Uterus (tissue), 4 donors: Measurements from ENCODE around the gene SYT12. TPM values are rescaled to one million over a fixed set of nuclear protein-coding genes. Genes with fewer than 3 reads are reported as not detected.

Experiments used
- DNase-seq, 2 donors: peaks; one replicate each; pipeline ENCODE4 v3.0.0-alpha.2; 2019 to 2020
- H3K27ac ChIP-seq, 2 donors: fragments of 200-600 bp; sonication (generic); 1 replicate in 1 of 2; 2 replicates in 1 of 2; pipeline ENCODE4 v1.5.1; 2016 to 2018
- H3K27me3 ChIP-seq, 2 donors: fragments of 200-600 bp; sonication (generic); one replicate each; pipeline ENCODE4 v1.5.1; 2018 to 2019; ENCODE audit warnings: control low read depth in 1 of 2
- H3K36me3 ChIP-seq, 2 donors: fragments of 200-600 bp; sonication (generic); one replicate each; pipeline ENCODE4 v1.5.1; 2019; ENCODE audit warnings: control low read depth in 1 of 2
- H3K4me1 ChIP-seq, 2 donors: fragments of 200-600 bp; sonication (generic); one replicate each; pipeline ENCODE4 v1.5.1; 2018 to 2019; ENCODE audit warnings: control low read depth in 1 of 2
- H3K4me3 ChIP-seq, 2 donors: fragments of 200-600 bp; sonication (generic); 1 replicate in 1 of 2; 2 replicates in 1 of 2; pipeline ENCODE4 v1.5.1; 2018 to 2019; ENCODE audit warnings: mild to moderate bottlenecking in 1 of 2
- H3K9me3 ChIP-seq, 2 donors: fragments of 200-600 bp; sonication (generic); one replicate each; pipeline ENCODE4 v1.5.1; 2019; ENCODE audit warnings: control low read depth in 1 of 2
- CTCF ChIP-seq, 4 experiments: fragments of 200-600 bp in 2 of 4; fragments of 450-650 bp in 2 of 4; sonication (generic) in 2 of 4; IDR thresholded peaks; one replicate each; pipeline ENCODE4 v1.5.1; 2016 to 2019; ENCODE audit warnings: antibody characterized with exemption in 4 of 4, mild to moderate bottlenecking in 2 of 4, moderate library complexity in 1 of 4
- POLR2A ChIP-seq, 2 donors: fragments of 450-650 bp; IDR thresholded peaks; one replicate each; pipeline ENCODE4 v1.6.1; 2016; ENCODE audit warnings: antibody characterized with exemption in 2 of 2, mild to moderate bottlenecking in 1 of 2, moderate library complexity in 1 of 2
- intact Hi-C: fragments of 100-400 bp; cut with DNase I; formaldehyde crosslinking; loops from one replicate; pipeline ENCODE4 v1.15.1; 2023; ENCODE audit warnings: low total_unique reads
- total RNA-seq, 4 donors: library from RNA; depleted of rRNA in 3 of 4; stranded (reverse); fragments of >200 nt in 3 of 4; gene quantifications; one replicate each; pipeline versions ENCODE4 v1.1.0 to v1.2.4, GENCODE V29; 2014 to 2023
- donor health status: DM: yes; HTN: yes; CAD: no.

Gene SYT12
- total RNA-seq, 4 donors from 2014 or later = 0.55 to 0.61 TPM; not detected in 2

DNA sequence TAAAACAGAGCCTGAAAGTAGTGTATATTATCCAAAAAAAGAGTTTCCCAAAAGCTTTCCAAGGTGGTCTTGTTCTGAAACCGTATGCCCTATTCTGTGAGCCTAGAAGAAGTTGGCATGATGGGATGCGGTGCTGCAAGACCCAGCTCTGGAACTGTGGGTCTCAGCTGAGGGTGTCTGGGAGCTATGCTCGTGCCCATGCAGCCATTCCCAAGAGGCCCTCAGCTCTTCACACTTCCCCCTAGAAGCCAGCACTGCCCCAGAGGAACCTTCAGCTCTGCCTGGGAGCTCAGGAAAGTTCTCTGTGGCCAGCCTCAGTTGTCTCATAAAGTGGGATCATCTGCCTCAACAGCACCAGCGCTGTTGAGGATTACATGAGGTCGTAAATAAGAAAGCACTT, 6.4 kb upstream of the SYT12 start:
- no peak for TF ChIP-seq POLR2A (IDR thresholded peaks at IDR 0.05)
- no peak for TF ChIP-seq CTCF (IDR thresholded peaks at IDR 0.05)

GRCh38 chr11:67020949-67021348, 2.0 kb upstream of the SYT12 start:
- Histone ChIP-seq H3K4me1 (peaks cover 0 to 6% of the 10 kb centered on the region in 2 donors), H3K27ac (no peak overlapping the region), H3K27me3 (no peaks in the 10 kb centered on the region), H3K4me3 (no peak overlapping the region), H3K36me3 (no peaks in the 10 kb centered on the region), H3K9me3 (no peaks in the 10 kb centered on the region)
- intact Hi-C loops = no loop called here
- DNase-seq = no peak
- TF ChIP-seq CTCF (IDR thresholded peaks at IDR 0.05) = no peak
- TF ChIP-seq POLR2A (IDR thresholded peaks at IDR 0.05) = no peak

More for the DNA sequence above, 6.4 kb upstream of the SYT12 start:
- Histone ChIP-seq H3K27ac (no peak overlapping the region), H3K36me3 (no peaks in the 10 kb centered on the region), H3K4me3 (no peak overlapping the region), H3K27me3 (no peaks in the 10 kb centered on the region), H3K9me3 (no peaks in the 10 kb centered on the region), H3K4me1 (no peaks in the 10 kb centered on the region)
- DNase-seq = no peak
- intact Hi-C loops = no loop called here

- H3K9me3 ChIP-seq = no peaks in the 10 kb centered on the region
- TF ChIP-seq CTCF (IDR thresholded peaks at IDR 0.05) (no peak), POLR2A (IDR thresholded peaks at IDR 0.05) (no peak)
- DNase-seq = peak in 1 of 2 donors; percentile 42
- H3K27me3 ChIP-seq = no peaks in the 10 kb centered on the region
- no peak overlapping the region for H3K27ac ChIP-seq
- intact Hi-C loops = no loop called here
- no peaks in the 10 kb centered on the region for H3K36me3 ChIP-seq
- H3K4me1 ChIP-seq = peaks cover 0 to 6% of the 10 kb centered on the region in 2 donors
- H3K4me3 ChIP-seq = peak overlapping the region; percentile 10 to 12
These were observed 497 bp upstream of the SYT12 start for GRCh38 chr11:67022341-67022933.

DNA sequence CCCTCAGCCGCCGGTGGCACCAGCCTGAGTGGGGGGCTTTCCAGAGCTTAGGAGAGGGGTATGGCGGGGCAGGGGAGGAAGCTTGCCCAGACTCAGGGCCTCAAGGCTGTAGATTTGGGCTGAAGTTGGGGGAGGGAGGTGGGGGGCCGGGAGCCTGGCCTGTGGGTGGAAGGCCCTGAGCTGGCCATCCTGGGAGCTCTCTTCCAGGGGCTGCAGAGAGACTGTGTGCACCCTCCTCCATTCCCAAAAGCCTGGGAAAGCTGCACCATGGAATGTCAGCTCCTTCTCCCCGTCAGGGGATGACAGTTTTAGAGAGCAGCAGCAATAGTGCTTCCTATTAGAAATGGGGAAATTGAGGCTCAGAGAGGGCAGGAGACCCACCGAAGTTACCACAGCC, 1.0 kb downstream of the SYT12 start:
- H3K4me1 ChIP-seq = peaks cover 0 to 6% of the 10 kb centered on the region in 2 donors
- no peak for DNase-seq
- H3K4me3 ChIP-seq = no peak overlapping the region
- H3K9me3 ChIP-seq = no peaks in the 10 kb centered on the region
- no peaks in the 10 kb centered on the region for H3K27me3 ChIP-seq
- no peak for TF ChIP-seq CTCF (IDR thresholded peaks at IDR 0.05)
- no peak for TF ChIP-seq POLR2A (IDR thresholded peaks at IDR 0.05)
- no peaks in the 10 kb centered on the region for H3K36me3 ChIP-seq
- no peak overlapping the region for H3K27ac ChIP-seq
- intact Hi-C loops = no loop called here

DNA sequence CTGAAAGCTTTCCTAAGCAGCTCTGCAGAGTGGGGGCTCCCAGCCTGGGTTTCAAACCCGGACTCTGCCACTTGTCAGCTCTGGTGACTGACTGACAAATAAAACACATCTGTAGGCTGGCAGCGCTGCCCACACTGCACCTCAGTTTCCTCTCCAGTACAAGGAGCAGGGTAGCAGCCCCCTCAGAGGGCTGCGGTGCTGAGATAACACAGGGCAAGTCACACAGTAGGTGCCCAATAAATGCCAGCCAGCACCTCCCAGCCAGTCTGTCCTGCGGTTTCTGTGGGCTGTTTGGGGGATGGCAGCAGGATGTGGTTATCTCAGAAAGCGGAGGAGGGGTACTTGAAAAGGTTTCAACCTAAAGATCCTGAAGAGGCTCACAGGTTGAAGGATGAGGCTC, 1.5 kb downstream of the SYT12 start:
- DNase-seq = no peak
- Histone ChIP-seq H3K4me3 (no peak overlapping the region), H3K9me3 (no peaks in the 10 kb centered on the region), H3K27me3 (no peaks in the 10 kb centered on the region), H3K27ac (no peak overlapping the region), H3K4me1 (peaks cover 0 to 6% of the 10 kb centered on the region in 2 donors), H3K36me3 (no peaks in the 10 kb centered on the region)
- intact Hi-C loops = no loop called here
- TF ChIP-seq POLR2A (IDR thresholded peaks at IDR 0.05) = no peak
- TF ChIP-seq CTCF (IDR thresholded peaks at IDR 0.05) = no peak
